Measurements from ENCODE around the gene ARSJ.
"Not testable (repeated sequence)": the region's sequence is repeated elsewhere in the genome, so short reads cannot be mapped to it uniquely, and the experiment has no call there.

The ARSJ gene

DNA sequence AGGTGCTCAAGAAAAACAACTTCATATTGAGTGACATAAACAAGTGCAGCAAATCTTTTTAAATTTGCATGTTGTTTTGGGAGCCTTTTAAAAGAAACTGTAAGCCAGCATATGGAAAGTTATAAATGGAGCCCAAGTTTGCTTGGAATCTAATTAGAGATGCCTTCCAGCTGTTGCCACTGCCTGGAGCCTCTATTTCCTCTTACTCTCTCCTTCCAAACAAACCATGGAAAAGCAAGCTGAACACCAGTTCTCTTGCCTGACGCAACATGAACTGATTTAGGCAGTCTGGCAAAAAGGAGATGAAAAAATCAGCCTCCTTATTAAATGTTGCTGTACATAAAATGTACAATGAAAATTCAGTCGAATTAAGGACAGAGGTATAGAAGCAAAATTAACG, 21.5 kb downstream of the ARSJ start:
- DNase-seq (ENCODE audit: low read depth) = no peak

- no peak for DNase-seq (ENCODE audit: low read depth)
Observed at GRCh38 chr4:113955948-113956347, 23.5 kb downstream of the ARSJ start.

- no peak for DNase-seq (ENCODE audit: low read depth)
Observed at GRCh38 chr4:113955411-113955810, 24.0 kb downstream of the ARSJ start.

DNA sequence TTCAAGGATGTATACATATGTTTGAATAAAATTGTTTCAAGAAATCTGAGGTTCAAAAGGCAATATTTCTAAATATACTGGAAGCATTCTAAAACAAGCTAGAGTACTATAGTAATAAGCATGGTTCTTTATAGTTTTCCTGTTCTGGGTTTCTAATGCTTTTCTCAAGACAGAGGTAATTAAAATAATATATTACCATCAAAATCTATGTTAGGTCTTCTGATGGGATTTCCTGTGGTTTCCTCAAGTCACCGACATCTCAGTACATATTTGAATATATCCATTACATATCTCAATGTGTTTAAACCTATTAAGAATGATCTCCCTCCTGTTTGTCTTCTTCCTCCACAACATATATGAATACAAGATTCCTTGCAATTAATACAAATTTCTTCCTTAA, 25.6 kb downstream of the ARSJ start:
- DNase-seq (ENCODE audit: low read depth) = no peak

DNA sequence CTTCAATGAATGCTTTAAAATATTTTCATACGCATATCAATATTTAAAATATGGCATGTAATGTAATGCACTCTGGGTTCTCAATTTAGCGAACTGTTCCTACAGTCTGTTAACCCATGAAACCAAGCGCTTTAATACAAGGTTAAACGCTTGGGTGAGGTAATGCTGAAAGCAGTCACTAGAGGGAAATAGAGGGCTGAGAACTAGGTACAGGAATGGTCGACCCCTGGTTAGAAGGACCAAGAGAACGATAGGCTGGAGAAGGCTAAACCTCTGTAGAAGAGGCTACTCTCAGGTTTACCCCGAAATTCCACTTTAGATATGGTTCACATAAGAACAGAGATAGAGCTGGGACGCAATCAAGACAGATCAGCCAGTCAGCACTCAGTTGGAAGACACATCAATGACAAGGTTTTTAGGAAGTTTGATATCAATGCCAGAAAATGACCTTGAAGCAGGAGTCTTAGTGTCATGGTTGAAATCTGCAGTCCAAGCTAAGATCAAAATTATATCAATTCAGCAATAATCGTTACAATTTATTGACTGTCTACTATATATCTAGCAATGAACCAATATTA, 26.9 kb downstream of the ARSJ start:
- no peak for DNase-seq (ENCODE audit: low read depth)

DNA sequence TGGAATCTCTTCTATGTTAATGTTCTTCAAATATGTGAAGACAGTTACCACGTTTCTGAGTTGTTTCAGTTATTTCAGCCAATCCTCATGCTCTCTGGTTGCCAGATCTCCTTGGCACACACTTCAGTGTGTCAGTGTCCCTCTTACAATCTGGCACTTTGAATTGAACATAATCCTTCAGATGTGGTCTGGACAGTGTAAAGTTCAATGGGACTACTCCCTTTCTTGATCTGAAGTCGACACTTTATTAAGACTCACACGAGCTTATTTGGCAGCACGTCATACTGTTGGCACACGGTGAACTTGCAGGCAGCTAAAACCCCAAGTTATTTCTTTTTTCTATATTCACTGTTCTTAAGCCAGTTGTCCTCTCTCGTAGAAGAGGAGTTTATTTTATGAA, 28.2 kb downstream of the ARSJ start:
- no peak for DNase-seq (ENCODE audit: low read depth)

- DNase-seq (ENCODE audit: low read depth) = no peak
Observed at GRCh38 chr4:113950207-113950606, 29.2 kb downstream of the ARSJ start.

GRCh38 chr4:113947484-113947883, 32.0 kb downstream of the ARSJ start:
- no peak for DNase-seq (ENCODE audit: low read depth)

GRCh38 chr4:113945906-113946305, 33.5 kb downstream of the ARSJ start:
- DNase-seq (ENCODE audit: low read depth) = no peak

GRCh38 chr4:113943863-113944262, 35.6 kb downstream of the ARSJ start:
- DNase-seq (ENCODE audit: low read depth) = no peak

- DNase-seq (ENCODE audit: low read depth) = no peak
Observed at GRCh38 chr4:113943085-113943484, 36.4 kb downstream of the ARSJ start.

DNA sequence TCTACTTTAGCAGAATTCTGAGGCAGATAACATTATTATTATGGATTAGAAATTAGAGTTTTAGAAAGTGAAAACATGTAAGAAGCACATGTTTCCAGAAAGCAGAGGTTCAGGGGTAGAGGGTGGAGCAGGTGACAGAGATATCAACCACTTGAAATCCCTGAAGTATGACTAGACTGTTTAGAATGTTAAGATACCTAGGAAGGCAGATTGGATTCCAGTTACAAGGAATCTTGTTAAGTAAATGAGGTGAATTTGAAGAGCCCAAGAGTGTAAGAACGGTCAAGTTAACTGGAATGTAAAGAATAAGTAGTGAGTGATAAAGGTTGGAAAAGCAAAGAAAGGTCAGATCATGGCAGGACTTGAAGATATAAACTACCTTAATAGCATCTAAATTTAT, 37.6 kb downstream of the ARSJ start:
- no peak for DNase-seq (ENCODE audit: low read depth)

DNA sequence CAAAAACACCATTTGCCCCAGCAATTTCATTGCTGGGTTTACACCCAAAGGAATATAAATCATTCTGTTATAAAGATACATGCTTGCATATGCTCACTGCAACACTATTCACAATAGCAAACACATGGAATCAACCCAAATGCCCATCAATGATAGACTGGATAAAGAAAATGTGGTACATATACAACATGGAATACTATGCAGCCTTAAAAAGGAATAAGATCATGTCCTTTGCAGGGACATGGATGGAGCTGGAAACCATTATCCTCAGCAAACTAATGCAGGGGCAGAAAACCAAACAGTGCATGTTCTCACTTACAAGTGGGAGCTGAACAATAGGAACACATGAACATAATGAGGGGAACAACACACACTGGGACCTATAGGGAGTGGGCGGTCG, 39.3 kb downstream of the ARSJ start:
- not testable (repeated sequence) for DNase-seq (ENCODE audit: low read depth)

- no peak for DNase-seq (ENCODE audit: low read depth)
Observed at GRCh38 chr4:113935190-113935589, 44.3 kb downstream of the ARSJ start.

DNA sequence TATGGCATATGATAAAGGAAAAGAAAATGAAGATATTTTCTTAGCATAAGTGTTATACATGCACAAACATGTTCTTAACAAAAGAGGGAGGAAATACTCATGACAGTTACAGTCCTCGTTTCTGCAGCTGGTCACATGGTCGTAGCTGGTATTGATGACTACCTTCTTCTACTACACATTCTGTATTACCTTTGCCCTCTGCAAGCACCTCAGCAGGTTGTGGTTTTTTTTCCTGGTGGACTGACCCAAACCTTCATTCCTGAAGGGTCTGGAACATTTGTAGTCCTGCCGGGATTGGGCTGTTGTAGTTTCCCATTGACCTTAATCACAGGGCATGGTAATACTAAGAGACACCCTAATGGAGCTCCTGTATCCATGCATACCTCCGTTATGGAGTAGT, 54.7 kb downstream of the ARSJ start:
- not testable (repeated sequence) for DNase-seq (ENCODE audit: low read depth)

- no peak for DNase-seq (ENCODE audit: low read depth)
Observed at GRCh38 chr4:113921089-113921794, 58.2 kb downstream of the ARSJ start.

DNA sequence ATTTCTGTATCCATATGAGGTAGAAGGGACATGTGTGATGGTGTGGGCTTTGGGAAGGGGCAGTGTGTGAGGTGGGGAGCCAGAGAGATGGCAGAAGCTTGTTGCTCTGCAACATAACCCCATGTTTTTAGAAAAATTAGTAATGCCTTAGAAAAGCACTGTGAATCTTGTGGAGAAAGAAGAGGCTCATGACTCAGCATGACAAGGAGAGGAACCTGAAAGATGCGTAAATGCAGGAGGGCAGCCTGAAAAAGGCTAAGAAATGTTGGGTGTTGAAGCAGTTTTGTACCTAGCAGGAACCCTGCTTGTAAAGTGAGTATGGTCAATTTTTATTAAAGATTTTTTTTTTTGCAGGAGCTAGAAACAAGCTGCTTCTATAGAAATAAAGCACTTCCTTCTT, 59.8 kb downstream of the ARSJ start:
- DNase-seq (ENCODE audit: low read depth) = no peak

GRCh38 chr4:113919145-113919544, 60.3 kb downstream of the ARSJ start:
- DNase-seq (ENCODE audit: low read depth) = no peak

DNA sequence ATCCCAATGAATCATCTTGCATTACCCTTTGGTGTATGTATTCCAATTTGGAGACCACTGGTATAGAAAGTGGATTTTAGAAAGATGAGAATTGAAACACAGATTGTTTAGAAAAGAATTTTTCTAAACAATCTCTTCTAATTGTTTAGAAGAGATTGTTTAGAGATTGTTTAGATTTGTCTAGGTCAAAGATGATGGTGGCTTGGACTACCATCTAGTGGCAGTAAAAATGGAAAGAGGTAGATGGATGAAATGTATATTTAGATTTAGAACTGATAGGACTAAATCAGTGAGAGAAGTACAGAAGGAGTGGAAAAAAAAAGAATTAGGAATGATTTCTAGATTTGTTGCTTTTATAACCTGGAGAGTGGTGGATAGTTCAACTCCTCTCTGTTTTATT, 70.6 kb downstream of the ARSJ start:
- no peak for DNase-seq (ENCODE audit: low read depth)

DNA sequence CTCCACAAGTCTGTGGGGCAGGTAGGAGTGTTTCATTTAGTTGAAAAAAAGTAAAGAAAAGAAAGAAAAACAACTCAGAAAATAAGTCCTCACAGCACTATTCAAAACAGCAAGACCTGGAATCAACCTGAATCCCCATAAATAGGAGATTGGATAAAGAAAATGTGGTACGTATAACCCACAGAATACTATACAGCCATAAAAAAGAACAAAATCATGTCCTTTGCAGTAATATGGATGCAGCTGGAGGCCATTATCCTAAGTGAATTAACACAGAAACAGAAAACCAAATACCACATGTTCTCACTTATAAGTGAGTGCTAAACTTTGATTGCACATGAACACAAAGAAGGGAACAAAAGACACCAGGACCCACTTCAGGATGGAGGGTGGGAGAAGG, 71.9 kb downstream of the ARSJ start:
- no peak for DNase-seq (ENCODE audit: low read depth)

DNA sequence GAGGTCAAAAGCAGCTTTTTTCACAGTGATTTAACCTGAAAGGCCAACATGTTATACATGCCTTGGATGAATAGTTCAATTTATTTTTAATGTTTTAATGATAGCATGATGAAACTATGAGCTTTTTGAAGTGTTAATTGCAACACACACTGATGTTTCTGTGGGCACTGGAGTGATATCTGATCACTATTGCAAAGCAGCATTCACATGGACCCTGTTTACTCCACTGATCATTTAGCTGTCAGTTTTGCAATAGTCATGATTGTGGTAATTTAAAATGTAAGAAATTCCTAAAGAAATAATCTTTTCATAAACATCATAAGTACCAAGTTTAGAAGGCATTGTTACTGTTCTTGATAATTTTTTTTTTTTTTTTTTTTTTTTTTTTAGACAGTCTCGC, 74.1 kb downstream of the ARSJ start:
- no peak for DNase-seq (ENCODE audit: low read depth)

- DNase-seq (ENCODE audit: low read depth) = no peak
Observed at GRCh38 chr4:113904877-113905276, 74.6 kb downstream of the ARSJ start.

- DNase-seq (ENCODE audit: low read depth) = no peak
Observed at GRCh38 chr4:113901994-113902787, 77.3 kb downstream of the ARSJ start.

Data from stimulated activated CD8-positive, alpha-beta memory T cell treated with anti-CD3 and anti-CD28 coated beads, Interleukin-15, amount 100 ng/mL, for 24 hours (primary cell).